Glomerular endothelial cell (primary cell): Measurements from ENCODE around the gene KCTD21. TPM values are rescaled to one million over a fixed set of nuclear protein-coding genes. Genes with fewer than 3 reads are reported as not detected.

Source experiments
- DNase-seq: peaks from one replicate; pipeline ENCODE4 v3.0.0-alpha.2; 2011; ENCODE audit warnings: low read depth, low spot score; ENCODE audit errors: extremely low read depth
- total RNA-seq: library from RNA; depleted of rRNA; stranded (reverse); fragments of >200 nt; gene quantifications from 2 replicates; pipeline ENCODE4 v1.2.3, GENCODE V29; 2015

KCTD21 gene
- total RNA-seq, 1 donor from 2014 or later = 18.1 TPM

GRCh38 chr11:78147807-78148206 is 40.6 kb downstream of the KCTD21 start:
- DNase-seq = no peak

- no peak for DNase-seq
These were observed 42.9 kb downstream of the KCTD21 start for GRCh38 chr11:78145511-78146025.

GRCh38 chr11:78140392-78141077 is 47.9 kb downstream of the KCTD21 start:
- no peak for DNase-seq

GRCh38 chr11:78139422-78140391 is 48.7 kb downstream of the KCTD21 start, which contains the start of gene ALG8:
TSS of gene ALG8 (minus strand) at chr11:78139626. CDS start at chr11:78139588, 38 bp downstream.
- DNase-seq = peak; percentile 74

GRCh38 chr11:78138694-78139421 is 49.6 kb downstream of the KCTD21 start:
- DNase-seq = no peak

GRCh38 chr11:78138291-78138690 is 50.1 kb downstream of the KCTD21 start:
- no peak for DNase-seq

GRCh38 chr11:78132475-78132874 is 56.0 kb downstream of the KCTD21 start:
- no peak for DNase-seq

GRCh38 chr11:78131956-78132355 is 56.5 kb downstream of the KCTD21 start:
- DNase-seq = no peak

GRCh38 chr11:78127403-78127802 is 61.0 kb downstream of the KCTD21 start:
- DNase-seq = no peak

Other genes starting within 250 kb of the KCTD21 start
- gene INTS4, start 194.0 kb downstream of the KCTD21 start, total RNA-seq = 22.3 and 23.7 TPM in 2 replicates
- 0.58 and 2.0 TPM in 2 replicates for gene KCTD14, start 165.3 kb downstream of the KCTD21 start, total RNA-seq
- not detected in 2 replicates for gene THRSP, start 124.8 kb downstream of the KCTD21 start, total RNA-seq
- gene NDUFC2, start 108.8 kb downstream of the KCTD21 start, total RNA-seq = 82.0 and 122 TPM in 2 replicates
- gene ALG8, start 49.0 kb downstream of the KCTD21 start, total RNA-seq = 20.1 and 25.8 TPM in 2 replicates
- gene USP35, start 293 bp upstream of the KCTD21 start, total RNA-seq = 9.0 and 12.5 TPM in 2 replicates
- 22.3 and 33.2 TPM in 2 replicates for gene GAB2, start 229.2 kb upstream of the KCTD21 start, total RNA-seq